CD4-positive, alpha-beta memory T cell (primary cell): ENCODE measurements around the gene RSPH9. TPM values are rescaled to one million over a fixed set of nuclear protein-coding genes. Genes with fewer than 3 reads are reported as not detected.

Experiments
- polyA plus RNA-seq, 2 donors: library from polyadenylated mRNA; unstranded; fragments of 300-500 nt; fragmentation: Illumina TruSeq; gene quantifications; one replicate each; pipeline ENCODE4 v1.2.3, GENCODE V29; 2021
- total RNA-seq, 2 experiments: library from RNA; stranded (reverse); gene quantifications; one replicate each; pipeline ENCODE4 v1.2.3, GENCODE V29; 2021

Gene RSPH9
- total and polyA plus RNA-seq, 4 experiments from 2014 or later, result 0.71 to 1.3 TPM; not detected in 2

Other genes starting within 250 kb of the RSPH9 start
- 10 to 100 TPM; 69.9 to 80.0 TPM for gene ABCC10, start 217.5 kb upstream of the RSPH9 start, total RNA-seq
- gene ABCC10, start 217.5 kb upstream of the RSPH9 start, polyA plus RNA-seq, result 10 to 100 TPM; 11.4 to 25.0 TPM
- under 1 TPM; 0.33 to 0.49 TPM for gene DLK2, start 189.5 kb upstream of the RSPH9 start, total RNA-seq
- 1 to 10 TPM; 1.2 to 1.4 TPM for gene DLK2, start 189.5 kb upstream of the RSPH9 start, polyA plus RNA-seq
- 10 to 100 TPM; 52.0 to 54.4 TPM for gene TJAP1, start 167.5 kb upstream of the RSPH9 start, total RNA-seq
- gene TJAP1, start 167.5 kb upstream of the RSPH9 start, polyA plus RNA-seq, result 10 to 100 TPM in 1 of 2 donors, 1 to 10 TPM in 1; 7.3 to 12.1 TPM
- gene LRRC73, start 134.7 kb upstream of the RSPH9 start, total RNA-seq, result under 1 TPM; 0.55 to 0.67 TPM
- gene LRRC73, start 134.7 kb upstream of the RSPH9 start, polyA plus RNA-seq, result not detected
- gene YIPF3, start 128.1 kb upstream of the RSPH9 start, total RNA-seq, result 10 to 100 TPM; 74.8 to 82.9 TPM
- 10 to 100 TPM; 82.2 to 94.7 TPM for gene YIPF3, start 128.1 kb upstream of the RSPH9 start, polyA plus RNA-seq
- gene POLR1C, start 127.9 kb upstream of the RSPH9 start, total RNA-seq, result 10 to 100 TPM; 42.5 to 47.7 TPM
- 10 to 100 TPM; 14.4 to 21.9 TPM for gene POLR1C, start 127.9 kb upstream of the RSPH9 start, polyA plus RNA-seq
- gene XPO5, start 69.0 kb upstream of the RSPH9 start, total RNA-seq, result 10 to 100 TPM; 42.2 to 43.4 TPM
- gene XPO5, start 69.0 kb upstream of the RSPH9 start, polyA plus RNA-seq, result 10 to 100 TPM in 1 of 2 donors, 1 to 10 TPM in 1; 5.2 to 10.7 TPM
- gene POLH, start 68.9 kb upstream of the RSPH9 start, total RNA-seq, result 10 to 100 TPM; 27.1 to 31.9 TPM
- 10 to 100 TPM in 1 of 2 donors, 1 to 10 TPM in 1; 8.2 to 23.2 TPM for gene POLH, start 68.9 kb upstream of the RSPH9 start, polyA plus RNA-seq
- 10 to 100 TPM; 82.3 to 85.0 TPM for gene GTPBP2, start 15.8 kb upstream of the RSPH9 start, total RNA-seq
- gene GTPBP2, start 15.8 kb upstream of the RSPH9 start, polyA plus RNA-seq, result 1 to 10 TPM in 1 of 2 donors, under 1 TPM in 1; 0.83 to 3.7 TPM
- gene MAD2L1BP, start 9.2 kb upstream of the RSPH9 start, total RNA-seq, result 10 to 100 TPM; 31.7 to 33.0 TPM
- gene MAD2L1BP, start 9.2 kb upstream of the RSPH9 start, polyA plus RNA-seq, result 10 to 100 TPM; 23.6 to 25.1 TPM
- 10 to 100 TPM; 31.3 to 32.4 TPM for gene MRPS18A, start 42.8 kb downstream of the RSPH9 start, total RNA-seq
- gene MRPS18A, start 42.8 kb downstream of the RSPH9 start, polyA plus RNA-seq, result 10 to 100 TPM; 62.6 to 86.1 TPM
- 1 to 10 TPM in 1 of 2 experiments, under 1 TPM in 1; 0.29 to 1.1 TPM for gene VEGFA, start 125.2 kb downstream of the RSPH9 start, total RNA-seq
- not detected for gene VEGFA, start 125.2 kb downstream of the RSPH9 start, polyA plus RNA-seq